LNCAP (cell line): Measurements from ENCODE around the gene HDAC11.

Experiments used
- TF ChIP-seq, protein P1 (sequence below): fragments of 450-650 bp; IDR thresholded peaks from 2 replicates; pipeline ENCODE4 v1.5.1; 2017; ENCODE audit warnings: mild to moderate bottlenecking

The HDAC11 gene

DNA sequence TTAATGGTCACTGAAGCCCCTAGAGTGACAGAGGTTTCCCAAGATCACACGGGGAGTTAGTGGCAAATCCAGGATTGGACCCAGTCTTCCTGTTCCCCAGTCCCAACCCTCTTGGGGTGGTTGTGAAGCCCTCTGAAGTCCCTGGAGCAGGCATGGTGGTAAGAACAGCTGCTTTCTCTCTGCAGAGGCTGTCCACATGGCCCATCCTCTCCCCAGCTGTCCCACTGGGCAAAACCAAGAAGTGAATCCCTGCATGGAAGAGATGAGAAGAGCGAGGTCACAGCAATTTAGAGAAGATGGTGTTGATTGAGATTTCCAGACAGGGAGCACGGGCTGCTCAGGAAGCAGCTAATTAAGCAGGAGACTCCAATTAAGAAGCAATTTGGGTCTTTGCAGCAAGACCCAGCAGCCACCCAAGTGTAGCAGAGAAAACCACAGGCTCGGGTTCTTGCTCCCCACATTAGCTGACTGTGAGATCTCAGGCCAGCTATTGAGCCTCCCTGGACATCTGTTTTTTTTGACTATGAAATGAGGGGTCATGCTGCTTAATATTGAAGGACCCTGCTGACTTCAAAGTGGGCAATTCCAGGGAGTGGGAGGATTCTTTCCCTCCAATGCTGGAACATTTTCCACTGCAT is 14.8 kb upstream of the HDAC11 start:
- TF ChIP-seq, protein P1, sequence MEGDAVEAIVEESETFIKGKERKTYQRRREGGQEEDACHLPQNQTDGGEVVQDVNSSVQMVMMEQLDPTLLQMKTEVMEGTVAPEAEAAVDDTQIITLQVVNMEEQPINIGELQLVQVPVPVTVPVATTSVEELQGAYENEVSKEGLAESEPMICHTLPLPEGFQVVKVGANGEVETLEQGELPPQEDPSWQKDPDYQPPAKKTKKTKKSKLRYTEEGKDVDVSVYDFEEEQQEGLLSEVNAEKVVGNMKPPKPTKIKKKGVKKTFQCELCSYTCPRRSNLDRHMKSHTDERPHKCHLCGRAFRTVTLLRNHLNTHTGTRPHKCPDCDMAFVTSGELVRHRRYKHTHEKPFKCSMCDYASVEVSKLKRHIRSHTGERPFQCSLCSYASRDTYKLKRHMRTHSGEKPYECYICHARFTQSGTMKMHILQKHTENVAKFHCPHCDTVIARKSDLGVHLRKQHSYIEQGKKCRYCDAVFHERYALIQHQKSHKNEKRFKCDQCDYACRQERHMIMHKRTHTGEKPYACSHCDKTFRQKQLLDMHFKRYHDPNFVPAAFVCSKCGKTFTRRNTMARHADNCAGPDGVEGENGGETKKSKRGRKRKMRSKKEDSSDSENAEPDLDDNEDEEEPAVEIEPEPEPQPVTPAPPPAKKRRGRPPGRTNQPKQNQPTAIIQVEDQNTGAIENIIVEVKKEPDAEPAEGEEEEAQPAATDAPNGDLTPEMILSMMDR: no peak

DNA sequence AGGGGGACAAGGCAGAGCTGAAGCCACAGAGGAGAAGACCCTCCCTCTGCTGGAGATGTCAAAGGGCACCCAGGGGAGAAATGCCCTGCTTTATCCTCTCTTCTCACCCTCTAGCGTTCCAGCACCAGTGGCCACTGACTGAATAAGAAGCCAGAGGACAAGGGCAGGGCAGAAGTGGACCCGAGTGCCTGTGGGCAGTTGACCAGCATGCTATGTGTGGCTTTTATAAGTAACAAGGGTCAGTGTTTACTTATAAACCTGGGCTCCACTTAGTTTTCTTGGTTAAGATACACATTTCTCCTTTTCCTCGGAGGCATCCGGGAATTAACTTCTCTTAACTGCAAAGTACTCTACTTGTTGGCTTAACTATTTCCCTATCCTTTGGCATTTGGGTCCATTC is 13.3 kb upstream of the HDAC11 start:
- TF ChIP-seq, protein P1: no peak

DNA sequence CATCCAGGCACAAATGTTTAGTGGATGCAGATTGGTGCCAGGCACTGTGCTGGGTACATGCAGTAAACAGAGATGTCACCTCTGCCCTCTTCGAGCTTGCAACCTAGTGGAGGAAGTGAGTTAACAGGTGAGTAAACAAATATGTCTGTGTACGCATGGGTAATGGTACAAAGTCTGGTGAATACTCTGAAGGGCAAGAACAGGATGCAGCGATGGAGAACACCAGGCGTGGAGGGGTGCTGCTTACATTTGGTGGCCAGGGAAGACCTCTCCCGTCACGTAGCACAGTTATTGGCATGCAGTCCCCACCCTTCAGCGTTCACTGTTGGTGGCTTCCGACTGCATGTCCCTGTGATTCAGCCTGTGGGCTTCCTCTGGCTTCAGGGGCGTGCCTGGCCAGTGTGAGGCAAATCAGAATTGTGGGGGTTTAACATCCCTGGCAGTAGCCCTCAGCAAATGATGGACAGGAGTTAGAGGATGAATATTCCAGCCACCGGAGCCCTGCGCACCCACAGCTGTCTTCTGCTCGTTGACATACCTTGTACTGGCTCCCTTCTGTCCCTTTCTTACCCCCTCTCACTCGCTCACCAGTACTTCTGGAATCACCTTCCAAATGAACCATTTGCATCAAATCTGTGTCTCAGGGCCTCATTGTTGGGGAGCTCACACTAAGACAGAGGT is 9.1 kb upstream of the HDAC11 start:
- TF ChIP-seq, protein P1: no peak

DNA sequence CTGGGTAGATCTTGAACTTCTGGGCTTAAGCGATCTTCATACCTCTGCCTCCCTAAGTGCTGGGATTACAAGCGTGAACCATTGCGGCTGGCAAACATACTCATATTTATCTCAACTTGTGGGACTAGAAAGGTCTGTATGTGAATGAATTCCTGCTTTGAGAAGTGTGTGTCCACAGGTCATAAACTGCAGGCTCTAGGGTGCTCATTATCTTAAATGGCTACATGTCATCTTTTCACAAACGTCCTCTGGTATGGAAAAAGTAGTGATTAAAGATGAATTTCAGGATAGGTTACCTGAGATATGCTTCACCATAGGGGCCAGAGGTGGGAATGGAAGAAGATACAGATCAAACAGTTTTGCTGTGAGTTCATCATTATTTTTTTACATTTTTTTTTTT is 7.8 kb upstream of the HDAC11 start:
- TF ChIP-seq, protein P1: no peak

DNA sequence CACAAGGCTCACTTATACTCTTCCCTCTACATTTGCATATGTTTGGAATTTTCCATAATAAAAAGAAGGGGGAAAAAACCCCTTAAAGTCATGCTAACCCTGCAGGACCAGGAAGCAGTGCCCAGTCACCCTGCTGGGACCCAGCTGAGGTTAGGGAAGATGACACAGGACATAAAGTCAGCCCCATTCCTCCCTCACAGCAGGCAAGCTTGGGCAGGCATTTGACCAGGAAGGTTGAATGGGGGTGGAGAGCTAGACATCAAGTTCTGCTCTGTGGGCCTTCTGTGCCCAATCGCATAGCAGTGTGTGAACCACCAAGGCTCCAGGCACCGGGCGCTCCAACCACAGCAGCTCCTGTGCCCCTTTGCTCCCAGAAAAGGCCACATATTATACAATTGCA is 7.1 kb upstream of the HDAC11 start:
- TF ChIP-seq, protein P1: no peak

DNA sequence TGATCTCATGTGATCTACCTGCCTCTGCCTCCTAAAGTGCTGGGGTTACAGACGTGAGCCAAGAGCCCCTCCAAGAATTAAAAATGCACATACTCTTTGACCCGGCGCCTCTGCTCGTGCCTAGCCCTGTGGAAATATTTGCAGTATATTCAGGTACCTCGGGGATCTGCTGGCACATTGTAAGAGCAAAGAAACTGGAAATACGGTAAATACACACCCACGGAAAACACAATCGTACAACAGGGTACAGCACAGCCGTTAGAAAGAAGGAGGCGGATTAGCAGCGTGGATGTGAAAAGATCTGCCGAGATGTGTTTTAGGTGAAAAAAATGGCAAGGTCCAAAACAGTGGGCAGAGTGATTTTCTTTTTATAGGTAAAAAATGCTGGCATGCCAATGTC is 6.1 kb upstream of the HDAC11 start:
- TF ChIP-seq, protein P1: no peak

DNA sequence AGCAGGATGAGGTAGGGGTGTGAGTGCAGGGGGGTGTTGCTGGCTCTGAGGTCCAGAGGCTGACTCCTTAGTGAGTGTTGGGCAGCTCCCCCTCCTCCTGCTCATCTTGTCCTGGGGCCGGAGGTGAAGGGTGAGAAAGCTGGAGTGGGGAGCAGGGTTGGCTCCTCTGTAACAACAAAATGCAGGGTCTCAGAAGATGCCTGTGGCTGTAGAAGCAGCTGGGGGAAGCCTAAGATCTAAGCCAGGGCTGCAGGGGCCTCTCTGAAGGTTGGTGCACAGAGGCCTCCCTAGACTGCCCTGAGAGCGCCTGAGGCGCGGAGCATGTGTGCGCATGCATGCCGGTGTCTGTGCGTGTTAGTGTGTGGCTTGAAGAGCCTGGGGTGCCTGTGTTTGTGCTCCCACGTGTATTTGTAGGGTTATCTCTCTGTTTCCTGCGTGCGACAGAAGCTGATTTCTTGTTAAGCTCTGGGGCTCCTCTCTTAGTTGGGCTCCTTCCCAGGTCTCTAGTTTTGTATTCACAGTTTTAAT is 5.3 kb upstream of the HDAC11 start:
- TF ChIP-seq, protein P1: no peak
